Measurements from ENCODE around the gene PSEN2. TPM values are rescaled to one million over a fixed set of nuclear protein-coding genes. Genes with fewer than 3 reads are reported as not detected.

PSEN2 gene
- total and polyA plus RNA-seq, 2 of the 8 experiments (the other 6 are each of a cell fraction or from before 2014, with no cell fraction given), result 22.9 to 29.0 TPM

- H3K14ac ChIP-seq (ENCODE audit: insufficient read length), result no peak overlapping the region
- no peak overlapping the region for H2BK15ac ChIP-seq (ENCODE audit: low read length)
- no peak for FAIRE-seq
- H3K18ac ChIP-seq (ENCODE audit: extremely low read depth, low read length), result no peak overlapping the region
- no peak overlapping the region for H2AFZ ChIP-seq (ENCODE audit: low read length)
- H2BK5ac ChIP-seq (ENCODE audit: low read depth, low read length), result no peak overlapping the region
- H3K9me3 ChIP-seq (ENCODE audit: insufficient read depth in 2 of 2, low read depth in 1 of 2, low read length in 1 of 2), result no peaks in the 10 kb centered on the region; a peak in 1 of 4 replicates
- H3K4me1 ChIP-seq (replicated peaks in 1 of 4; ENCODE audit: control insufficient read depth in 3 of 4, insufficient read depth in 4 of 4, low read length in 3 of 4), result peaks cover 2 to 11% (median 5%) of the 10 kb centered on the region in 4 experiments
- H2BK12ac ChIP-seq (ENCODE audit: low read depth, low read length), result no peak overlapping the region
- H3K4me3 ChIP-seq (ENCODE audit: extremely low read depth in 1 of 4, insufficient read depth in 2 of 4, low read depth in 3 of 4, low read length in 4 of 4), result no peak overlapping the region
- ChIA-PET POLR2A (ENCODE audit: partially characterized antibody) (no interaction called here), CTCF (ENCODE audit: partially characterized antibody) (interaction anchor here (1.0 to 1.2 kb wide), 2 partner anchors 22 to 25 kb away, joined by 3 to 4 read pairs; no protein-coding TSS in a partner anchor)
- H2BK20ac ChIP-seq (ENCODE audit: low read length), result no peak overlapping the region
- H3K56ac ChIP-seq (replicated peaks; ENCODE audit: insufficient read length, low read depth, low read length), result no peak overlapping the region
- no peak overlapping the region for H4K5ac ChIP-seq (ENCODE audit: insufficient read length, low read depth, low read length)
- whole genome bisulfite sequencing, 2 experiments (ENCODE audit: extremely low coverage in 1 of 2, insufficient coverage in 1 of 2, insufficient read length in 1 of 2, insufficient replicate concordance in 2 of 2, low coverage in 1 of 2, low lambda C conversion rate in 2 of 2, missing lambda C conversion rate in 1 of 2), result 86% methylated on average over 5 of the region's 5 CpGs; no CpG with 5 or more reads in 1 of the 2 experiments
- H2BK120ac ChIP-seq (replicated peaks; ENCODE audit: low read depth, low read length), result no peak overlapping the region
- H4K8ac ChIP-seq (ENCODE audit: extremely low read depth, insufficient read depth, low read length), result no peak overlapping the region
- H2AK5ac ChIP-seq (ENCODE audit: low read depth, low read length), result no peak overlapping the region
- H3K4me2 ChIP-seq (ENCODE audit: insufficient read depth in 1 of 2, low read depth in 2 of 2, low read length in 2 of 2), result no peak overlapping the region
- peaks cover 9% of the 10 kb centered on the region for H3K23me2 ChIP-seq (ENCODE audit: low read depth, low read length)
- H4K20me1 ChIP-seq (replicated peaks in 1 of 2; ENCODE audit: control insufficient read depth in 1 of 2, insufficient read depth in 2 of 2, low read length in 2 of 2), result peaks cover 1 to 3% of the 10 kb centered on the region in 2 experiments
- no peak overlapping the region for H3K23ac ChIP-seq (ENCODE audit: insufficient read length)
- H4K91ac ChIP-seq (replicated peaks; ENCODE audit: insufficient read length, low read length), result no peak overlapping the region
- no peak overlapping the region for H3K27ac ChIP-seq (ENCODE audit: low read depth, low read length)
- DNase-seq (ENCODE audit: low read depth in 1 of 2, low spot score in 2 of 2), result no peak
- no peak overlapping the region for H3K9ac ChIP-seq (replicated peaks in 1 of 4; ENCODE audit: extremely low read depth in 1 of 4, low read depth in 3 of 4, low read length in 3 of 4)
- H3K79me1 ChIP-seq (ENCODE audit: low read depth, low read length), result peaks cover 12% of the 10 kb centered on the region
- no peaks in the 10 kb centered on the region for H3K36me3 ChIP-seq (ENCODE audit: control insufficient read depth in 2 of 4, insufficient read depth in 4 of 4, low read length in 3 of 4)
- no peak overlapping the region for H3K4ac ChIP-seq (replicated peaks; ENCODE audit: insufficient read length, low read depth, low read length)
- peaks cover 0 to 70% of the 10 kb centered on the region in 2 experiments; a peak in 2 of 4 replicates for H3K79me2 ChIP-seq (ENCODE audit: control insufficient read depth in 1 of 2, insufficient read depth in 2 of 2, low read length in 2 of 2)
- peaks cover 0 to 2% (median 0%) of the 10 kb centered on the region in 4 experiments; a peak in 3 of 7 replicates for H3K27me3 ChIP-seq (replicated peaks in 1 of 4; ENCODE audit: control insufficient read depth in 3 of 4, extremely low read depth in 1 of 4, insufficient read depth in 3 of 4, low read length in 3 of 4)
- TF ChIP-seq SP2 (IDR thresholded peaks at IDR 0.05; ENCODE audit: low read length) (no peak), POU5F1 (IDR thresholded peaks at IDR 0.05; ENCODE audit: low read depth, low read length) (no peak), BACH1 (IDR thresholded peaks at IDR 0.05; ENCODE audit: low read length) (no peak), TAF7 (optimal IDR thresholded peaks at IDR 0.05; ENCODE audit: borderline replicate concordance, low read depth, low read length) (no peak), SIRT6 (IDR thresholded peaks at IDR 0.05; ENCODE audit: low read length) (no peak), CHD2 (IDR thresholded peaks at IDR 0.05; ENCODE audit: low read length) (no peak), GTF2F1 (IDR thresholded peaks at IDR 0.05; ENCODE audit: borderline replicate concordance, low read depth, low read length) (no peak), TEAD4 (IDR thresholded peaks at IDR 0.05; ENCODE audit: low read depth, low read length) (no peak), ATF2 (IDR thresholded peaks at IDR 0.05; ENCODE audit: low read length) (no peak), TCF12 (IDR thresholded peaks at IDR 0.05; ENCODE audit: low read depth, low read length) (no peak), ATF3 (IDR thresholded peaks at IDR 0.05; ENCODE audit: insufficient read depth, low read depth, low read length) (no peak), SP4 (IDR thresholded peaks at IDR 0.05; ENCODE audit: low read length) (no peak), SUZ12 (IDR thresholded peaks at IDR 0.05; ENCODE audit: low read length) (no peak), KDM5A (IDR thresholded peaks at IDR 0.05; ENCODE audit: low read length) (no peak)
These were observed 72.7 kb downstream of the PSEN2 start for GRCh38 chr1:226943156-226943555.
